ENCODE measurements around the gene MNAT1.

GRCh38 chr14:60980811-60981632 is 246.5 kb downstream of the MNAT1 start, which contains the start of the genes SLC38A6 and TRMT5:
- peak in 2 of 4 experiments; percentile 2 to 31 for TF ChIP-seq CTCF (IDR thresholded peaks at IDR 0.05)
- peak in 1 of 2 donors; percentile 61 for TF ChIP-seq POLR2A (IDR thresholded peaks at IDR 0.05)
